HG03378 (cell line): ENCODE measurements around the gene GPC3.
"Not testable (repeated sequence)": the region's sequence is repeated elsewhere in the genome, so short reads cannot be mapped to it uniquely, and the experiment has no call there.

Source experiments
- ATAC-seq: cut with Tn5 transposase; IDR thresholded peaks from one replicate; pipeline ENCODE4 v1.9.1; 2021; ENCODE audit warnings: mild to moderate bottlenecking, moderate library complexity; ENCODE audit not compliant: unreplicated experiment

Gene GPC3

DNA sequence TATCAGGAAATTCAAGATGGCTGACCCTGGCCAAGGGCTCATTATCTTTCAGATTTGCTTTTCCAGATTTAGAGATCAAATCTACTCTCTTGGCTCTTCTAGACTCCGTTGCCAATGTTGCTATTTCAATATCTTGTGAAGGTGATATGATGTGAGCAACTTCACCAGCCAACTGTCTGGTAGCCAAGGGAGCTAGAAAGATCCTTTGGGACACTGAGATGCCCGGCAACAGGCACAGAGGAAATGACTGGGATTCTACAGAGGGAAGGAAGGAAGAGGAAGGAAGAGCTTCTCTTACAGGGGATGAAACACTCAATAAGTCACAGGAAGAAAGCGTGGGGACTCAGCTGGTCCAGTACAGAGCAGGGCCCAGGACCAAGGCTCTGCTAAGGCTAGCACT lies 448.3 kb downstream of the GPC3 start:
- no peak for ATAC-seq

GRCh38 chrX:133535066-133535465 lies 450.3 kb downstream of the GPC3 start:
- ATAC-seq, result no peak

GRCh38 chrX:133534172-133534571 lies 451.2 kb downstream of the GPC3 start:
- ATAC-seq, result no peak

GRCh38 chrX:133533249-133533648 lies 452.1 kb downstream of the GPC3 start:
- no peak for ATAC-seq

DNA sequence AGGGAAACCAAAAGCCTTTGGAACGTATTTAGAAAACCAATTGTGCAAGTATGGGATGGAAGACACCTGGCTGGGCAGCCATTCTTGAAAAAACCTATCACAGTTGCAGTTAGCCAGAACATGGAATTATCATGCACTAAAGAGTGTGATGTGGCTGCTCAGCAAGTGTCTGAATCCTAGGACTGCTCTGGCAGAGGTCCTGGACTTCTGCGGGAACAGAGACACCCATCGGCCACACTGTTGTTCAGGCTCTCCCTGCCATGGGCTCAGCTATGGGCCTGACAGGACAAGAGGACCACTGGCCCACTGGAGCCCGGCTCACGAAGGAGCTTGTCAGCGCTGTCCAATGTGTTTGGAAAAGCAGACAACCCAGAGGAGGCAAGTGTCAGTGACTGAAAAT lies 454.4 kb downstream of the GPC3 start:
- ATAC-seq, result no peak

- ATAC-seq, result no peak
These were observed 455.8 kb downstream of the GPC3 start for GRCh38 chrX:133529578-133529977.

DNA sequence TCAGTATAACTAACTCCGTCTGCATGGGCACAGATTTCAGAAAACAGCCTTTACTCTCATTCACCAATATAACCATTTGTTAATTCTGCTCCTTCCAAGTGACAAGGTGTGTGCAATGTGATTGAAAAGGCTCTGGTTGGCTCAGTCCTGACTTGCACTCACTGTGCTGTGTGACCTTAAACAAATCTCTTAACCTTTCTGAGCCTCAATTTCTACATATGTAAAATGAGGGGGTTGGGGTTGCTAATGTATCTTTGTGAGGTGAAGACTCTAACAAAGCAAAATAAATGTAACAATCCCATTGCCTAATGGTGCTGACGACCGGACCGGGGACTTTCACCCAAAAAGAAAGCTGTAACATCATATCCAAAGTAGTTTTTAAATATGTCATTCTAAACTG lies 457.6 kb downstream of the GPC3 start:
- no peak for ATAC-seq

- no peak for ATAC-seq
These were observed 458.0 kb downstream of the GPC3 start for GRCh38 chrX:133527415-133527814.

- ATAC-seq, result not testable (repeated sequence)
These were observed 458.6 kb downstream of the GPC3 start for GRCh38 chrX:133526773-133527172.

DNA sequence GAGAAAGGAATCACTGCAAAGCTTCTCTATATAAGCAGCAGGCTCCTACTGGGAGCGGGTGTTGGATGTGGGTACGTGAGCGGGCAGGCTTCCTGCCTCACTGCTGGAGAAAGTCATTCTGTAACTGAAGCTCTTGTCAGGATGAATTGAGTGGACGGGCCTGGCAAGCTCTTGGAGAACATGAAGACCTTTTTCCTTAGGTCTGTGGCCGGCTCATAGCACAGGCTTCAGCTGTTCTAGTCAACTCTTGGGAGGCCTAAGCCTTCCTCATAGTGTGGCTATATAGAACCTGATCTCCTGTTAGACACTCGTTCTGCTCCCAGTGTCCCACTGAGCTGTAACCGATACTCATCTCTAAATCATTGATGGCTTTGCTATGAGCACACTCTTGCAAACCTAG lies 461.9 kb downstream of the GPC3 start:
- ATAC-seq, result no peak

DNA sequence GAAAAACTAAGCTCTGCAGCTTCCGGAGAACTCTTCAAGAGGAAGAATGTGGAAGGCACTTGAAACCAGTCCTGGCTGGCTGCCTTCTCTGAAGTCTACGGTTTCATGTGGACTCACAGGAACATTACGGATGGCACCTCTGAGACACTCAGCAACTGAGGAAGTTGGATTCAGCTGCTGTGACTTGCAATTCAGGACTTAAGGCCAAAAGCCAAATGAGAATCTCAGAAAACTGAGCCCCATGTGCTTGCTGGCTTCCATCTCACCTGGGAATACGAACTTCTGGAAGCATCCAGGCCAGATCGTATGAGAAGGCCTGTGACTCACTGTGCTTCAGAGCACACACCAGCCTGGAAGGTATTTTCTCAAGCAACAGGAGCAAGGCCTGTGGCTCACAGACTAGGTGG lies 462.3 kb downstream of the GPC3 start:
- no peak for ATAC-seq

DNA sequence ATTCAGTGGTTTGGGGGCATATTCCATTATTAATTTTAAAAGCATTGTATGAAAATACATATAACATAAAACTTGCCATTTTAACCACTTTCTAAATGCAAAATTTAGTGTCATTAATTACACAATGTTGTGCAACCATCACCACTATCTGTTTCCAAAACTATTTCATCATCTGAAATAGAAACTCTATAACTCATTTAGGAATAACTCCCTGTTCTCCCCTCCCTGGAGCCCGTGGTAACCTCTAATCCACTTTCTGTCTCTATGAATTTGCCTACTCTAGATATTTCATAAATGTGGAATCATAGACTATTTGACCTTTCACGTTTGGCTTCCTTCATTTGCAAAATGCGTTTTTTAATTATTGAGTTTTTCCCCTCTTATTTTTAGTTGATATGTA lies 468.7 kb downstream of the GPC3 start:
- ATAC-seq, result no peak

DNA sequence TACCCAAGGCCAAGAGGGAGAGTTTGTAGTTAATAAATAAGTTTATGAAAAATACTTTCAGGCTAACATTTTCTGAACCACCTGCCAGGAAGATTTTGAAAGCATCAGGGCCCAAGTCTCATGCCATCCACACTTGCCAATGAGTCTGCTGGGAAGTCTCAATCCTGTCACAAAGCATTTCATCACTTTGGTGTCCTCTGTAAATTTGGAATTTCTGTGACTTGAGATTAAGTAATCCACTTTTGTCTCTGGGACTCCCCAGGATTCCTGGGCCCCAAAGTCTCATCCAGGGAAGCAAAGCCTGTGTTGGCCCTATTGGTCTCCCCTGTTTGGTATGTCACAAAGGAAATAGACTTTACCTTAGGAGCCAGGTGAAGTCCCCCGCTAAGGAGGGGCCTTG lies 470.9 kb downstream of the GPC3 start:
- ATAC-seq, result no peak

- ATAC-seq, result no peak
These were observed 472.3 kb downstream of the GPC3 start for GRCh38 chrX:133513123-133513522.

DNA sequence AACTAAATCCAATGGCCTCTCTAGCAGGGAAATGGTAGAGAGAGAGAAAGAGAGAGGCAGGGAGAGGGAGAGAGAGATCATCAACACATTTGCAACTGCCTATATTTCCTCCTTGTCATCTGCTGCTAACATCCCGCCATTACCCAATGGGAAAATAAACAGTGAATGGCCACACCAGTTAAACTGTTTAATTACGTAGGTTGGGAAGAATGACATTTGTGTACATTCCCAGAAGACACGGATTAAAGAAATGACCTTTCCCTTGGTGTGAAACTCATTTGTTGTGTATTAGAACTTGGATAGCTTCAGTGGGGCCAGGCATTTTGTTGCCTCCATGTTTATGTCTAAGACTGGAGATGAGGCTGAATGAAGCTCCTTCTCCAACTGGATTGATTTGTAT lies 474.4 kb downstream of the GPC3 start:
- ATAC-seq, result no peak

DNA sequence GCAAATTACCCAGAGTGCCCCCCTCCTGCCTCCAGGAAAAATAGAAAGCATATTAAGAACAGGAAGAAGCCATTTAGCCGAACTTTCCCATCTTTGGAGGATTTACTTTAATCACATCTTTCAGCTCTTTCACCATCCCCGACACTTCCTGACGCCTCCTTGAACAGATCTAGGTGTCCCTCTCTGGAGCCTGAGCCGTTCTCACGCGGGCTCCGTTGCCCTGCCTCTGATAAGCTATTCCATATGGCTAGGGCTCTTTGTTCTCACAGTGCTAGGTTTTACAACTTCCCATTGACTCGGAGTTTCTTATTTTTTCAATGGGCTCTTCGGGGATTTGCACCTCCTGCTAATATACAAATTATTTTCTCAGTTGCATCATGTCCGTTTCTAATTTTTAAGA lies 488.0 kb downstream of the GPC3 start:
- no peak for ATAC-seq

GRCh38 chrX:133495464-133496391 lies 489.7 kb downstream of the GPC3 start:
- ATAC-seq, result no peak

DNA sequence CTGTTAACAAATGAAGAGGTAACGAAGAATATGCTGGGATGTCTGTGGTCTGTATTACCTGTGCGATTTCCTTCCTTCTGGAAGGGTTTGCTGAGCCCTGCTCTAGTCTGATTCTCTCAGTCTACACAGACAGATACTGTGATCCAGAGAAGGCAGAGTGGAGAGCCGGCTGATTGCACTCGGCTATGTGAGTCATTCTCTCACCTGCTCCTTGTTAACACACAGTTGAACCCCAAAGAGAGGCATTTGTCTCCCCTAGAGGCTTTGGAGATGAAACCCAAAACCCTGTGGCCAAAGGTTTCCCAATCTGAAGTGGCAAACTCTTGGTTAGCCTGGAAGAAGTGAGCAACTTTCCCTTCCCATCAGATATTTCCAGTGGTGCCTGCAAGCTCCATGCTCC lies 492.0 kb downstream of the GPC3 start:
- no peak for ATAC-seq

DNA sequence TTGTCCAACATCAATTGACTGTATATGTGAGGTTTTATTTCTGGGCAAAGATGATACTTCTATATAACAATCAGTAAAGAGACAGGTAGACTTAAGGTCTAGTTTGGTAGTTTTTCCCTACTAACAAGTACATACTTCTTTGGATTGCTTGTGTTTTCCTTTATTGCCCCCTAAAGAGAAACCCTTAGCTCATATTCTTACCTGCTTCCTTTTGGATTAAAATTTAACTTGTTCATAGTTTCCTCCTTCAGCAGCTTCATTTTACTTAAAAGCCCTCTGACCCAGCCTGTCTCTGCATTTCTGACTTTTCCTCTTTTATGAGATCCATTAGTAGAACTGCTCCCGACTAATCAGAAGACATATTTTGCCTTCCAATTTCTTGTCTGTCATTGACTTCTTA lies 494.4 kb downstream of the GPC3 start:
- no peak for ATAC-seq
